Measurements from ENCODE around the gene FXYD5. TPM values are rescaled to one million over a fixed set of nuclear protein-coding genes. Genes with fewer than 3 reads are reported as not detected.

The FXYD5 gene
- total and polyA plus RNA-seq, 4 donors, result 2.2 to 22.0 (median 7.3) TPM

Small RNA genes within 50 kb of the gene (small RNA-seq; reads per million reads assigned to genes)
- gene AC020907.2, result not detected

Other genes with a start within 250 kb of the FXYD5 start
- gene ZNF30, start 227.8 kb upstream of the FXYD5 start, total RNA-seq, result 1 to 10 TPM; 1.8 TPM
- 1 to 10 TPM; 1.3 to 1.6 TPM for gene ZNF30, start 227.8 kb upstream of the FXYD5 start, polyA plus RNA-seq
- gene ZNF792, start 190.5 kb upstream of the FXYD5 start, total RNA-seq, result 1 to 10 TPM; 4.8 to 4.9 TPM
- 1 to 10 TPM in 1 of 2 donors, under 1 TPM in 1; 0.65 to 1.4 TPM for gene ZNF792, start 190.5 kb upstream of the FXYD5 start, polyA plus RNA-seq
- gene GRAMD1A, start 154.4 kb upstream of the FXYD5 start, total RNA-seq, result 10 to 100 TPM; 12.5 to 14.1 TPM
- gene GRAMD1A, start 154.4 kb upstream of the FXYD5 start, polyA plus RNA-seq, result 1 to 10 TPM; 8.6 to 9.9 TPM
- 1 to 10 TPM; 2.0 to 4.9 TPM for gene SCN1B, start 124.3 kb upstream of the FXYD5 start, total RNA-seq
- 1 to 10 TPM; 1.6 to 5.8 TPM for gene SCN1B, start 124.3 kb upstream of the FXYD5 start, polyA plus RNA-seq
- 100 to 1,000 TPM; 130 to 239 TPM for gene HPN, start 113.0 kb upstream of the FXYD5 start, total RNA-seq
- gene HPN, start 113.0 kb upstream of the FXYD5 start, polyA plus RNA-seq, result 100 to 1,000 TPM; 430 to 535 TPM
- gene FXYD3, start 38.9 kb upstream of the FXYD5 start, total RNA-seq, result not detected
- under 1 TPM; 0.32 to 0.45 TPM for gene FXYD3, start 38.9 kb upstream of the FXYD5 start, polyA plus RNA-seq
- gene LGI4, start 19.7 kb upstream of the FXYD5 start, total RNA-seq, result 1 to 10 TPM; 1.1 to 1.2 TPM
- 1 to 10 TPM in 1 of 2 donors, under 1 TPM in 1; 0.18 to 1.5 TPM for gene LGI4, start 19.7 kb upstream of the FXYD5 start, polyA plus RNA-seq
- 10 to 100 TPM; 18.7 to 20.3 TPM for gene FXYD1, start 15.9 kb upstream of the FXYD5 start, total RNA-seq
- 100 to 1,000 TPM; 123 to 146 TPM for gene FXYD1, start 15.9 kb upstream of the FXYD5 start, polyA plus RNA-seq
- gene FXYD7, start 11.5 kb upstream of the FXYD5 start, total RNA-seq, result under 1 TPM in 1 of 2 donors, not detected in 1; 0.08 TPM
- under 1 TPM in 1 of 2 donors, not detected in 1; 0.09 TPM for gene FXYD7, start 11.5 kb upstream of the FXYD5 start, polyA plus RNA-seq
- gene FAM187B, start 74.0 kb downstream of the FXYD5 start, total RNA-seq, result under 1 TPM in 1 of 2 donors, not detected in 1; 0.17 TPM
- not detected for gene FAM187B, start 74.0 kb downstream of the FXYD5 start, polyA plus RNA-seq
- 10 to 100 TPM; 33.7 to 48.6 TPM for gene LSR, start 94.3 kb downstream of the FXYD5 start, total RNA-seq
- 100 to 1,000 TPM in 1 of 2 donors, 10 to 100 TPM in 1; 47.3 to 150 TPM for gene LSR, start 94.3 kb downstream of the FXYD5 start, polyA plus RNA-seq
- gene USF2, start 114.2 kb downstream of the FXYD5 start, total RNA-seq, result 10 to 100 TPM; 31.6 to 80.2 TPM
- 10 to 100 TPM; 22.8 to 85.9 TPM for gene USF2, start 114.2 kb downstream of the FXYD5 start, polyA plus RNA-seq
- 100 to 1,000 TPM in 1 of 2 donors, 10 to 100 TPM in 1; 18.8 to 204 TPM for gene HAMP, start 127.8 kb downstream of the FXYD5 start, total RNA-seq
- gene HAMP, start 127.8 kb downstream of the FXYD5 start, polyA plus RNA-seq, result 1,000 to 10,000 TPM in 1 of 2 donors, 100 to 1,000 TPM in 1; 509 to 1,000 TPM
- gene MAG, start 137.4 kb downstream of the FXYD5 start, total RNA-seq, result 1 to 10 TPM in 1 of 2 donors, under 1 TPM in 1; 0.33 to 3.9 TPM
- under 1 TPM in 1 of 2 donors, not detected in 1; 0.29 TPM for gene MAG, start 137.4 kb downstream of the FXYD5 start, polyA plus RNA-seq
- 1 to 10 TPM; 2.0 to 4.1 TPM for gene CD22, start 174.5 kb downstream of the FXYD5 start, total RNA-seq
- gene CD22, start 174.5 kb downstream of the FXYD5 start, polyA plus RNA-seq, result under 1 TPM; 0.15 to 0.65 TPM
- gene FFAR1, start 193.2 kb downstream of the FXYD5 start, total RNA-seq, result not detected
- not detected for gene FFAR1, start 193.2 kb downstream of the FXYD5 start, polyA plus RNA-seq
- under 1 TPM in 1 of 2 donors, not detected in 1; 0.33 TPM for gene FFAR3, start 203.7 kb downstream of the FXYD5 start, total RNA-seq
- gene FFAR3, start 203.7 kb downstream of the FXYD5 start, polyA plus RNA-seq, result not detected
- not detected for gene GPR42, start 216.3 kb downstream of the FXYD5 start, total RNA-seq
- not detected for gene GPR42, start 216.3 kb downstream of the FXYD5 start, polyA plus RNA-seq

All from liver (tissue), 5 donors.